H1 (cell line): ENCODE results near the gene HPCAL4. TPM values are rescaled to one million over a fixed set of nuclear protein-coding genes. Genes with fewer than 3 reads are reported as not detected.

Experiments used
- EGR1 ChIP-seq: IDR thresholded peaks from 2 replicates; pipeline ENCODE4 v1.6.1; 2011; ENCODE audit warnings: low read depth, low read length, borderline replicate concordance
- GTF2F1 ChIP-seq: IDR thresholded peaks from 2 replicates; pipeline ENCODE4 v1.6.1; 2012; ENCODE audit warnings: low read depth, low read length, improper control_type of control experiment, borderline replicate concordance
- RBBP5 ChIP-seq: IDR thresholded peaks from 2 replicates; pipeline ENCODE4 v1.7.1; 2012; ENCODE audit warnings: low read depth, mild to moderate bottlenecking, inconsistent platforms, low read length, moderate library complexity, borderline replicate concordance
- RNF2 ChIP-seq: fragments of 200-900, 300-1000 bp; sonication (generic); IDR thresholded peaks from 2 replicates; pipeline ENCODE4 v1.7.1; 2016; ENCODE audit warnings: borderline replicate concordance, low read depth, mild to moderate bottlenecking, antibody characterized with exemption, low read length; ENCODE audit not compliant: poor library complexity, severe bottlenecking; ENCODE audit errors: missing control alignments
- SAP30 ChIP-seq: fragments of 300-600 bp; sonication (generic); IDR thresholded peaks from 2 replicates; pipeline ENCODE4 v1.7.1; 2012; ENCODE audit warnings: low read length, moderate library complexity, mild to moderate bottlenecking, inconsistent platforms; ENCODE audit not compliant: insufficient read depth, insufficient replicate concordance
- SIRT6 ChIP-seq: IDR thresholded peaks from one replicate; pipeline ENCODE4 v1.7.1; 2012; ENCODE audit warnings: low read length, inconsistent platforms
- SIX5 ChIP-seq: IDR thresholded peaks from 2 replicates; pipeline ENCODE4 v1.6.1; 2011; ENCODE audit warnings: mild to moderate bottlenecking, low read depth, low read length
- SRF ChIP-seq: IDR thresholded peaks from 2 replicates; pipeline ENCODE4 v1.6.1; 2011; ENCODE audit warnings: mild to moderate bottlenecking, low read depth, low read length, moderate library complexity
- polyA plus RNA-seq, 7 experiments: library from polyadenylated mRNA; depleted of rRNA in 3 of 7; stranded (reverse) in 5 of 7; unstranded in 2 of 7; fragments of >200 nt in 5 of 7; fragments of 200-250 nt in 2 of 7; gene quantifications; 1 replicate in 5 of 7; 2 replicates in 1 of 7; 4 replicates in 1 of 7; pipeline versions ENCODE4 v1.2.1 to v1.2.3, GENCODE V29; 2011 to 2013; ENCODE audit warnings: missing spikeins in 2 of 7, mixed read lengths in 2 of 7
- total RNA-seq: library from RNA; stranded (reverse); fragmentation: NEBNext Ultra II Directional; extraction: Animal tissue kit (Norgen Biotek cat#: 25700); gene quantifications from 2 replicates; pipeline ENCODE4 v1.2.1, GENCODE V29; 2021
- TF ChIP-seq, protein P1 (sequence below): fragments of 300-600 bp; sonication (generic); IDR thresholded peaks from 2 replicates; pipeline ENCODE4 v1.7.1; 2012; ENCODE audit warnings: low read length, moderate library complexity, mild to moderate bottlenecking, inconsistent platforms; ENCODE audit not compliant: insufficient replicate concordance

The HPCAL4 gene
- total and polyA plus RNA-seq, 2 of the 8 experiments (the other 6 are each of a cell fraction or from before 2014, with no cell fraction given): 0.54 to 0.74 TPM

DNA sequence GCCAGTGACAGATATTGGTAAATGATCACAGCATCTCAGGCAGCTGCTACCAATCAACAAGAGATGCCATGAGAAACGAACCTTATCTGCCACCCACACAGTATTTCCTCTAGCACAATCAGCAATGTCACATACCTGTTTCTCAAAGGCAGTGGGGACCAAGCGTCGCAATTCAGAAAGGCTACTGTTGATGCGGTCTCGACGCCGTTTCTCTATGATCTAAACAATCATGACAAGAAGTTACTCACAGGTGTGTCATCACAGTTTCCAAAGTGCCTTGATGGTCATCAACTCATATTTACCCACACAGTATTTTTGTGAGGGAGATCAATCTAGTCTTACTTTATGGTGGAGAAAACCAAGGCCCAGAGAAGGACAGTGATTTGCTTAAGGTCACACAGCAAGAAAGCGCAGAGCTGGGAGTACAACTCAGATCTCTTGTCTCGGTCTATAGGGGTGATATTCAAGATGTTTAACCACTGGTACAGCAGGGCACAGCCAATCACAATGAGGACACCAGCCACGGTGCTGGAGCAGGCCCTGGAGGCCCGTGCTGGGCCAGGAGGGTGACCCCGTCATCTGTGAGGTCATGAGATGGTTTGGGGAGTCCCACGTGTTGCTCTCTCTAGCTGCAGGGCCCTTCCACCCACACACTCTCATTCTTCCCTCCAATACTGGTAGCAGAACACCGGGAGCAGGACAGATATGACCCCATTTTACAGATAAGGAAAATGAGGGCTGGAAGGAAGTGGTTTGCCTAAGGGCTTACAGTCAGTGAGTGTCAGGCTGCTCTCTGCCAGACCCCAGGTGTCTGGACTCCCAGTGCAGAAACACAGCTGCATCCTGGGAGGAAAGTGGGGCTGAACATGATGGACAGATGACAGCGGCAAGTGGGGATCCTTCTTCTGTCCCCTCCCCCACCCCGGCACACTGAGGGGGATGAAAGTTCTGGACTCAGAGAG lies 59.6 kb downstream of the HPCAL4 start (continued):
- TF ChIP-seq, protein P1, sequence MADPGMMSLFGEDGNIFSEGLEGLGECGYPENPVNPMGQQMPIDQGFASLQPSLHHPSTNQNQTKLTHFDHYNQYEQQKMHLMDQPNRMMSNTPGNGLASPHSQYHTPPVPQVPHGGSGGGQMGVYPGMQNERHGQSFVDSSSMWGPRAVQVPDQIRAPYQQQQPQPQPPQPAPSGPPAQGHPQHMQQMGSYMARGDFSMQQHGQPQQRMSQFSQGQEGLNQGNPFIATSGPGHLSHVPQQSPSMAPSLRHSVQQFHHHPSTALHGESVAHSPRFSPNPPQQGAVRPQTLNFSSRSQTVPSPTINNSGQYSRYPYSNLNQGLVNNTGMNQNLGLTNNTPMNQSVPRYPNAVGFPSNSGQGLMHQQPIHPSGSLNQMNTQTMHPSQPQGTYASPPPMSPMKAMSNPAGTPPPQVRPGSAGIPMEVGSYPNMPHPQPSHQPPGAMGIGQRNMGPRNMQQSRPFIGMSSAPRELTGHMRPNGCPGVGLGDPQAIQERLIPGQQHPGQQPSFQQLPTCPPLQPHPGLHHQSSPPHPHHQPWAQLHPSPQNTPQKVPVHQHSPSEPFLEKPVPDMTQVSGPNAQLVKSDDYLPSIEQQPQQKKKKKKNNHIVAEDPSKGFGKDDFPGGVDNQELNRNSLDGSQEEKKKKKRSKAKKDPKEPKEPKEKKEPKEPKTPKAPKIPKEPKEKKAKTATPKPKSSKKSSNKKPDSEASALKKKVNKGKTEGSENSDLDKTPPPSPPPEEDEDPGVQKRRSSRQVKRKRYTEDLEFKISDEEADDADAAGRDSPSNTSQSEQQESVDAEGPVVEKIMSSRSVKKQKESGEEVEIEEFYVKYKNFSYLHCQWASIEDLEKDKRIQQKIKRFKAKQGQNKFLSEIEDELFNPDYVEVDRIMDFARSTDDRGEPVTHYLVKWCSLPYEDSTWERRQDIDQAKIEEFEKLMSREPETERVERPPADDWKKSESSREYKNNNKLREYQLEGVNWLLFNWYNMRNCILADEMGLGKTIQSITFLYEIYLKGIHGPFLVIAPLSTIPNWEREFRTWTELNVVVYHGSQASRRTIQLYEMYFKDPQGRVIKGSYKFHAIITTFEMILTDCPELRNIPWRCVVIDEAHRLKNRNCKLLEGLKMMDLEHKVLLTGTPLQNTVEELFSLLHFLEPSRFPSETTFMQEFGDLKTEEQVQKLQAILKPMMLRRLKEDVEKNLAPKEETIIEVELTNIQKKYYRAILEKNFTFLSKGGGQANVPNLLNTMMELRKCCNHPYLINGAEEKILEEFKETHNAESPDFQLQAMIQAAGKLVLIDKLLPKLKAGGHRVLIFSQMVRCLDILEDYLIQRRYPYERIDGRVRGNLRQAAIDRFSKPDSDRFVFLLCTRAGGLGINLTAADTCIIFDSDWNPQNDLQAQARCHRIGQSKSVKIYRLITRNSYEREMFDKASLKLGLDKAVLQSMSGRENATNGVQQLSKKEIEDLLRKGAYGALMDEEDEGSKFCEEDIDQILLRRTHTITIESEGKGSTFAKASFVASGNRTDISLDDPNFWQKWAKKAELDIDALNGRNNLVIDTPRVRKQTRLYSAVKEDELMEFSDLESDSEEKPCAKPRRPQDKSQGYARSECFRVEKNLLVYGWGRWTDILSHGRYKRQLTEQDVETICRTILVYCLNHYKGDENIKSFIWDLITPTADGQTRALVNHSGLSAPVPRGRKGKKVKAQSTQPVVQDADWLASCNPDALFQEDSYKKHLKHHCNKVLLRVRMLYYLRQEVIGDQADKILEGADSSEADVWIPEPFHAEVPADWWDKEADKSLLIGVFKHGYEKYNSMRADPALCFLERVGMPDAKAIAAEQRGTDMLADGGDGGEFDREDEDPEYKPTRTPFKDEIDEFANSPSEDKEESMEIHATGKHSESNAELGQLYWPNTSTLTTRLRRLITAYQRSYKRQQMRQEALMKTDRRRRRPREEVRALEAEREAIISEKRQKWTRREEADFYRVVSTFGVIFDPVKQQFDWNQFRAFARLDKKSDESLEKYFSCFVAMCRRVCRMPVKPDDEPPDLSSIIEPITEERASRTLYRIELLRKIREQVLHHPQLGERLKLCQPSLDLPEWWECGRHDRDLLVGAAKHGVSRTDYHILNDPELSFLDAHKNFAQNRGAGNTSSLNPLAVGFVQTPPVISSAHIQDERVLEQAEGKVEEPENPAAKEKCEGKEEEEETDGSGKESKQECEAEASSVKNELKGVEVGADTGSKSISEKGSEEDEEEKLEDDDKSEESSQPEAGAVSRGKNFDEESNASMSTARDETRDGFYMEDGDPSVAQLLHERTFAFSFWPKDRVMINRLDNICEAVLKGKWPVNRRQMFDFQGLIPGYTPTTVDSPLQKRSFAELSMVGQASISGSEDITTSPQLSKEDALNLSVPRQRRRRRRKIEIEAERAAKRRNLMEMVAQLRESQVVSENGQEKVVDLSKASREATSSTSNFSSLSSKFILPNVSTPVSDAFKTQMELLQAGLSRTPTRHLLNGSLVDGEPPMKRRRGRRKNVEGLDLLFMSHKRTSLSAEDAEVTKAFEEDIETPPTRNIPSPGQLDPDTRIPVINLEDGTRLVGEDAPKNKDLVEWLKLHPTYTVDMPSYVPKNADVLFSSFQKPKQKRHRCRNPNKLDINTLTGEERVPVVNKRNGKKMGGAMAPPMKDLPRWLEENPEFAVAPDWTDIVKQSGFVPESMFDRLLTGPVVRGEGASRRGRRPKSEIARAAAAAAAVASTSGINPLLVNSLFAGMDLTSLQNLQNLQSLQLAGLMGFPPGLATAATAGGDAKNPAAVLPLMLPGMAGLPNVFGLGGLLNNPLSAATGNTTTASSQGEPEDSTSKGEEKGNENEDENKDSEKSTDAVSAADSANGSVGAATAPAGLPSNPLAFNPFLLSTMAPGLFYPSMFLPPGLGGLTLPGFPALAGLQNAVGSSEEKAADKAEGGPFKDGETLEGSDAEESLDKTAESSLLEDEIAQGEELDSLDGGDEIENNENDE: no peak
- TF ChIP-seq EGR1 (no peak), RNF2 (no peak), SRF (no peak), SIX5 (no peak), SIRT6 (no peak), SAP30 (no peak), GTF2F1 (no peak), RBBP5 (no peak)
